Mesodermal cell (in vitro differentiated cells): Measurements from ENCODE around the gene TMEM45B.

Experiments
- H3K27ac ChIP-seq: 2 replicates; pipeline ENCODE4 v1.7.0; 2013; ENCODE audit warnings: mild to moderate bottlenecking, low read depth, low read length, moderate library complexity; ENCODE audit not compliant: severe bottlenecking
- H3K36me3 ChIP-seq: 2 replicates; pipeline ENCODE4 v1.7.1; 2013; ENCODE audit warnings: mild to moderate bottlenecking, low read length, moderate library complexity; ENCODE audit not compliant: control insufficient read depth, insufficient read depth
- H3K4me1 ChIP-seq: one replicate; pipeline ENCODE4 v1.7.1; 2013; ENCODE audit warnings: mild to moderate bottlenecking, low read length; ENCODE audit not compliant: insufficient read depth, control insufficient read depth, poor library complexity, severe bottlenecking
- H3K4me3 ChIP-seq: 2 replicates; pipeline ENCODE4 v1.7.0; 2013; ENCODE audit warnings: low read length, control low read depth, mild to moderate bottlenecking; ENCODE audit not compliant: insufficient read depth, poor library complexity, severe bottlenecking; ENCODE audit errors: extremely low read depth
- H3K9me3 ChIP-seq: 2 replicates; pipeline ENCODE4 v1.7.1; 2013; ENCODE audit warnings: mild to moderate bottlenecking, low read length, moderate library complexity; ENCODE audit not compliant: control insufficient read depth
- WGBS, 2 experiments: methylation state at CpG; one replicate each; pipeline ENCODE4 v1.1.5; 2013; ENCODE audit warnings: missing lambda C conversion rate in 2 of 2; ENCODE audit not compliant: insufficient coverage in 2 of 2; 5-methylcytosine and 5-hydroxymethylcytosine counted together

The TMEM45B gene

GRCh38 chr11:129905402-129905801, 89.8 kb downstream of the TMEM45B start:
- Histone ChIP-seq H3K4me1 (no peaks in the 10 kb centered on the region), H3K4me3 (no peak overlapping the region), H3K9me3 (no peaks in the 10 kb centered on the region), H3K36me3 (peaks cover 64% of the 10 kb centered on the region), H3K27ac (no peak overlapping the region)
- WGBS, 2 experiments = 96 to 98% methylated on average over 7 of the region's 8 CpGs
